ENCODE measurements around the gene PEX12.
"Not testable (repeated sequence)": the region's sequence is repeated elsewhere in the genome, so short reads cannot be mapped to it uniquely, and the experiment has no call there.

Gene PEX12

GRCh38 chr17:35535406-35535805, 43.0 kb downstream of the PEX12 start:
- not testable (repeated sequence) for DNase-seq (ENCODE audit: low read depth)

DNA sequence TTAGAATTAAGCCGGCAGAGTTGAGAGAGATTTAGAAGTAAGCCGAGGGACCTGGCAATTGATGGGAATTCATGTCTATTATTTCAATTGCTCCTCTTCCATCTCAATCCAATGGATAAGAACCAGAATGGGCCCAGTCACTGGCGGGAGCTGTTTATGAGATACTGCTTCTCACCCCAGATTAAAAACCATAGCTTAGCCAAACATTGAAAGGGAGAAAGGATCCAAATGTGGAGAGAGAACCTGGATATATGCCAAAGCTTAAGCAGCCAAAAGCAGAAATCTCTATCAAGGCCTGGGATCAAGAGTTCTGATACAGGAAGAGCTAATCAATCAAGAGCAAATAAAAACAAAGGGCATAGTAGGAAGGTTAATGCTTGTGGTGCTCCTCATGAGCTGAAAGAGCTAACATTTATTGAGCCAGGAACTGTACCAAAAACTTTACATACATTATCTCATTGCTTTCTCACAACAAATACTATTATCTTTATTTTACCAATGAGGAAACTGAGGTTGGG, 43.7 kb downstream of the PEX12 start:
- DNase-seq (ENCODE audit: low read depth) = no peak

GRCh38 chr17:35531160-35531559, 47.2 kb downstream of the PEX12 start:
- no peak for DNase-seq (ENCODE audit: low read depth)

GRCh38 chr17:35529866-35530265, 48.5 kb downstream of the PEX12 start:
- DNase-seq (ENCODE audit: low read depth) = no peak

DNA sequence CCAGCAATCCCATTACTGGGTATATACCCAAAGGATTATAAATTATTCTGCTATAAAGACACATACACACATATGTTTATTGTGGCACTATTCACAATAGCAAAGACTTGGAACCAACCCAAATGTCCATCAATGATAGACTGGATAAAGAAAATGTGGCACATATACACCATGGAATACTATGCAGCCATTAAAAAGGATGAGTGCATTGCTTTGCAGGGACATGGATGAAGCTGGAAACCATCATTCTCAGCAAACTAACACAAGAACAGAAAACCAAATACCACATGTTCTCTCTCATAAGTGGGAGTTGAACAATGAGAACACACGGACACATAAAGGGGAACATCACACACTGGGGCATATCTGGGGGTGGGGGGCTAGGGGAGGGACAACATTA, 49.0 kb downstream of the PEX12 start:
- not testable (repeated sequence) for DNase-seq (ENCODE audit: low read depth)
